Type B pancreatic cell (in vitro differentiated cells): ENCODE measurements around the gene TMEM114. TPM values are rescaled to one million over a fixed set of nuclear protein-coding genes. Genes with fewer than 3 reads are reported as not detected.

ENCODE experiments used
- DNase-seq: peaks from one replicate; pipeline ENCODE4 v3.0.0; 2021; ENCODE audit warnings: mixed read lengths; ENCODE audit not compliant: unreplicated experiment; ENCODE audit errors: extremely low spot score
- H3K27ac Mint-ChIP-seq: 2 replicates; pipeline ENCODE4 v1.8.0; 2021; ENCODE audit warnings: mild to moderate bottlenecking, mixed read lengths
- H3K27me3 Mint-ChIP-seq: 2 replicates; pipeline ENCODE4 v1.8.0; 2021; ENCODE audit warnings: mixed read lengths
- H3K36me3 Mint-ChIP-seq: 2 replicates; pipeline ENCODE4 v1.8.0; 2021; ENCODE audit warnings: mixed read lengths
- H3K4me1 Mint-ChIP-seq: one replicate; pipeline ENCODE4 v1.8.0; 2021; ENCODE audit warnings: mixed read lengths; ENCODE audit not compliant: unreplicated experiment
- H3K4me3 Mint-ChIP-seq: 2 replicates; pipeline ENCODE4 v1.8.0; 2021; ENCODE audit warnings: mild to moderate bottlenecking, mixed read lengths
- H3K9me3 Mint-ChIP-seq: 2 replicates; pipeline ENCODE4 v1.8.0; 2021; ENCODE audit warnings: mixed read lengths
- total RNA-seq: library from RNA; stranded (reverse); gene quantifications from 2 replicates; pipeline ENCODE4 v1.2.1, GENCODE V29; 2021; ENCODE audit warnings: low replicate concordance
- TF ChIP-seq, protein P1 (sequence below): fragments of 200-600 bp; sonication (generic); conservative IDR thresholded peaks from 2 replicates; pipeline ENCODE4 v1.5.0; 2021; ENCODE audit warnings: antibody characterized with exemption, mild to moderate bottlenecking

TMEM114 gene
- total RNA-seq, 1 donor from 2014 or later, result not detected

- Mint-ChIP-seq H3K4me3 (no peak overlapping the region), H3K27me3 (peaks cover 51% of the 10 kb centered on the region), H3K36me3 (no peaks in the 10 kb centered on the region), H3K27ac (no peak overlapping the region), H3K4me1 (no peaks in the 10 kb centered on the region), H3K9me3 (no peaks in the 10 kb centered on the region)
- TF ChIP-seq, protein P1, sequence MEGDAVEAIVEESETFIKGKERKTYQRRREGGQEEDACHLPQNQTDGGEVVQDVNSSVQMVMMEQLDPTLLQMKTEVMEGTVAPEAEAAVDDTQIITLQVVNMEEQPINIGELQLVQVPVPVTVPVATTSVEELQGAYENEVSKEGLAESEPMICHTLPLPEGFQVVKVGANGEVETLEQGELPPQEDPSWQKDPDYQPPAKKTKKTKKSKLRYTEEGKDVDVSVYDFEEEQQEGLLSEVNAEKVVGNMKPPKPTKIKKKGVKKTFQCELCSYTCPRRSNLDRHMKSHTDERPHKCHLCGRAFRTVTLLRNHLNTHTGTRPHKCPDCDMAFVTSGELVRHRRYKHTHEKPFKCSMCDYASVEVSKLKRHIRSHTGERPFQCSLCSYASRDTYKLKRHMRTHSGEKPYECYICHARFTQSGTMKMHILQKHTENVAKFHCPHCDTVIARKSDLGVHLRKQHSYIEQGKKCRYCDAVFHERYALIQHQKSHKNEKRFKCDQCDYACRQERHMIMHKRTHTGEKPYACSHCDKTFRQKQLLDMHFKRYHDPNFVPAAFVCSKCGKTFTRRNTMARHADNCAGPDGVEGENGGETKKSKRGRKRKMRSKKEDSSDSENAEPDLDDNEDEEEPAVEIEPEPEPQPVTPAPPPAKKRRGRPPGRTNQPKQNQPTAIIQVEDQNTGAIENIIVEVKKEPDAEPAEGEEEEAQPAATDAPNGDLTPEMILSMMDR, result no peak
- no peak for DNase-seq
Measured at GRCh38 chr16:8607214-8607613, 16.9 kb upstream of the TMEM114 start.

- Mint-ChIP-seq H3K27ac (no peak overlapping the region), H3K36me3 (no peaks in the 10 kb centered on the region), H3K27me3 (peaks cover 46% of the 10 kb centered on the region), H3K4me1 (no peaks in the 10 kb centered on the region), H3K4me3 (no peak overlapping the region), H3K9me3 (no peaks in the 10 kb centered on the region)
- no peak for DNase-seq
- TF ChIP-seq, protein P1, result no peak
Measured at GRCh38 chr16:8605554-8605953, 15.2 kb upstream of the TMEM114 start.

- no peaks in the 10 kb centered on the region for H3K4me1 Mint-ChIP-seq
- no peak overlapping the region for H3K27ac Mint-ChIP-seq
- peaks cover 34% of the 10 kb centered on the region for H3K27me3 Mint-ChIP-seq
- no peak for DNase-seq
- H3K36me3 Mint-ChIP-seq, result no peaks in the 10 kb centered on the region
- H3K9me3 Mint-ChIP-seq, result peaks cover 5% of the 10 kb centered on the region
- H3K4me3 Mint-ChIP-seq, result no peak overlapping the region
- TF ChIP-seq, protein P1, result no peak
Measured at GRCh38 chr16:8600144-8600775, 9.9 kb upstream of the TMEM114 start.

- no peaks in the 10 kb centered on the region for H3K4me1 Mint-ChIP-seq
- H3K36me3 Mint-ChIP-seq, result no peaks in the 10 kb centered on the region
- H3K4me3 Mint-ChIP-seq, result no peak overlapping the region
- TF ChIP-seq, protein P1, result no peak
- H3K9me3 Mint-ChIP-seq, result peaks cover 5% of the 10 kb centered on the region
- no peak for DNase-seq
- no peak overlapping the region for H3K27ac Mint-ChIP-seq
- peaks cover 32% of the 10 kb centered on the region for H3K27me3 Mint-ChIP-seq
Measured at GRCh38 chr16:8596581-8596980, 6.3 kb upstream of the TMEM114 start.

- TF ChIP-seq, protein P1, result no peak
- H3K9me3 Mint-ChIP-seq, result peaks cover 5% of the 10 kb centered on the region
- H3K36me3 Mint-ChIP-seq, result no peaks in the 10 kb centered on the region
- H3K4me3 Mint-ChIP-seq, result no peak overlapping the region
- H3K27me3 Mint-ChIP-seq, result peaks cover 26% of the 10 kb centered on the region
- no peaks in the 10 kb centered on the region for H3K4me1 Mint-ChIP-seq
- H3K27ac Mint-ChIP-seq, result no peak overlapping the region
- DNase-seq, result no peak
Measured at GRCh38 chr16:8595783-8596182, 5.5 kb upstream of the TMEM114 start.
